CMK (cell line): ENCODE measurements around the gene CYTL1.
A peak's percentile ranks its signal among the peaks of the same experiment; 100 is the strongest.
"Not testable (repeated sequence)": the region's sequence is repeated elsewhere in the genome, so short reads cannot be mapped to it uniquely, and the experiment has no call there.

Experiments
- DNase-seq: peaks from one replicate; pipeline ENCODE4 v3.0.0-alpha.2; 2010; ENCODE audit warnings: low read depth

CYTL1 gene

DNA sequence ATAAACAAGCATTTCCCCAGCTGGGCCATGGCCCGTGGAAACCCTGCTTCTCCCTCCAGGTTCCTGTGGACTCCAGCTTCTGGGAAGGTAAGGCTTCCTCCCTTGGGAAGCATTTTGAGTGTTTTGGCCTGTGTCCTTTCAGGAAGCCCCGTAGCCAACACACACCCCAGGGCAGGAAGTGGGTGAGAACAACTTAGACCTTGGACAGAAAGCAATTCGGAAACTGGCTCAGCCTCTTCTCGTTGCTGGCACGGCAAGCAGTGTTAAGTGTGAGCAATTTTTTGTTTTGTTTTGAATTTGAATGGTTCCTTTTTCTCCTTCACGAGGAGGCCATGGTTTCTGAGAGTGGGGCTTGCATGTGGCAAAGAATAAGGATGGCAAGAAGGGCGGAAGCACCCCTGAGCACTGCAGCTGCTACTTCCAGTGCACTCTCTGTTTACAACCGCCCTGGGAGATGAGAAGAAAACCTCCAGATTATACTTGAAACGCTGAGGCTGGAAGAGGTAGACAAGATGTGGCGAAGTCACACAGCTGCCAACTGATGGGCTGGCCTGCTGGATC, 14.1 kb upstream of the CYTL1 start:
- no peak for DNase-seq

DNA sequence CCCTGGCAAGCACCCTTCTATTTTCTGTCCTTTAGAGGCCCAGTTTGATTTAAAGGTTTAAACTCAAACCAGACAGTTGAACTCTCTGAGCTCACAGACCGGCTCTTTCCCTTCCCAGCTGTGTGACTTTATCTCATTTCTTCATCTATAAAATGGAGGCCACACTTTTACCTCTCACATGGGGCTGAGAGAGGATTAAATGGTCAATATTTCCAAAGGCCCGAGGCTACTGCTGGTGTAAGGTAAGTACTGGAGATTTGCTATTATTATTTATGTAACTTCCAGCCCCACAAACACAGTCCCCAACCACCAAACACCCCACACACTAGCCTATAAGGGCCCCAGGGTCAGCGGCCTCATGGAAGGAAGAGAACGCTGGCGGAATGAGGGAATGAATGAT, 13.6 kb upstream of the CYTL1 start:
- DNase-seq, result no peak

DNA sequence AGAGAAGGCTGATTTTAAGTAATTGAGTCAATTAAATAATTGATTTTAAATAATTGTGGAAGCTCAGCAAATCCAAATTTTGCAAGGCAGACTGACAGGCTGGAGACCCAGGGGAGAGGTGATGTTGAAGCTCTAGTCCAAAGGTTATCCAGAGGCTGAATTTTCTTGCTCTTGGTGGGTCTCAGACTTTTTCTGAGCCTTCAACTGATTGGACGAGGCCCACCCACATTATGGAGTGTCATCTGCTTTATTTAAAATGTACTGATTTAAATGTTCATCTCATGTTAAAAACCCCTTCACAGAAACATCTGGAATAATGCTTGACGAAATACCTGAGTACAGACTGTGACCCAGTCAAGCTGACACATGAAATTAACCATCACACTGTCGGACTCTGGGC, 11.7 kb upstream of the CYTL1 start:
- no peak for DNase-seq

DNA sequence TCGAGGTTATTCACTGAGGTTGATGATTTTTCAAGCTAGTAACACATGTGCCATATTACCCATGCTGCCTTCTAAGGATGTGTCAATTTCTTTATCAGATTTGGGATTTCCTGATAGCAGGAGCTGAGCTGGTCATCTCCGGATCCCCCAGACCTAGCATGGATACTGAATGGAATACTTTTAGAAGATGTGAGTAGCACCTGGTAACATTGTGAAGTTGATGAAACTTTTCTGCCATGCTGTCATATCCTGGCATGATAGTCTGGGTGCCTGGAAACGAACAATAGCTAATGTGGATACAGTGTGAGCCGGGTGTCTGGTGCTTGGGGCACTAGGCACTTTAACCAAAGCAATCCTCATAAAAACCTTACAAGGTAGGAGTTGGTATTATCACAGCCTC, 11.0 kb upstream of the CYTL1 start:
- DNase-seq, result no peak

DNA sequence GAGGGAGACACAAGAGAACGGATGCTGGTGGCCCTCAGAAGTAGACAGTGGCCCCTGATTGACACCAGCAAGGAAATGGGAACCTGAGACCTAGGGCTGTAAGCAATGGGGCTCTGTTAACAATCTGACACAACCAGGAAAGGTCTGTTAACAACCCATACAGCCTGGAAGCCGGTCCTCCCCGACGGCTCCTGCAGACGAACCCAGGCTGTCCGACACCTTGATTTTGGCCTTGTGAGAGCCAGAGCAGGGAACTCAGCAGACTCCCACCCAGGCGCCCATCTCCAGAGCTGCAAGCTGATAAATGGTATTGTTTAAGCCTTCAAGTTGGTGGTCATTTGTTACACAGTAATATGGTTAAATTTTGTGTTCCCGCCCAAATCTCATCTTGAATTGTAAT, 10.2 kb upstream of the CYTL1 start:
- no peak for DNase-seq

DNA sequence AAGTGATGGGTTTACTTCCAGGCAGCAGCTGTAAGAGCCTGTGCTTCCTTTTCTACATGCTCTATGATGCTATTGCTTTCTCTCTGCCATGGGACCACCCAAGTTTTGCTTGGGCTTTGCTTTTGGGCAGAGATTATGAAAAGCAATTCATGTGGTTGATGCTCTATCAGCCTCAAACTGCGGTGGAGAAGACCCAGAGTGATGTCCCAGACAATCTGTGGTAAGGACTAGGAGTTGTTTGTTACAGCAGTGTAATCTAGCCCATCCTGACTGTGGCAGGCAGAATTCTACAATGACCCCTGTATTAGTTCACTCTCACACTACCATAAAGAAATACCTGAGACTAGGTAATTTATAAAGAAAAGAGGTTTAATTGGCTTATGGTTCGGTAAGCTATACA, 9.2 kb upstream of the CYTL1 start:
- DNase-seq, result no peak

DNA sequence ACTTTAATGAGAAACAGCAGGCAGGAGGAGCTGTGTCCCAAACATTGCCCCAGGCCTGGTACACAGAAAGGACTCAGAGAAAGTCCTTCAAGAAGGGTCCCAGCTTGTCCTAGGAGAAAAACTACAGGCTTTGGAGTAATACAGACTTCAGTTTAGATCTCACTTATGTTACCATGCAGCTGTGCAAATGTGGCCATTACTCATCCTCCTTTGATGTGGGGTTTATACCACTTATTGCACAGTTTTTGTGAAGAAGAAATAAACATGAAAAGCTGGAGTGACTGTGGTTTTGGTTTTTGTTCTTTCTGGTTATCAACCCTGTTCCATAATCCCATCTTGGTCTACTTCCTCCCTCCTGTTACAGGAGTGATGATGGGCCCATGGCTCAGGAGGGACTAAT, 8.1 kb upstream of the CYTL1 start:
- DNase-seq, result no peak

DNA sequence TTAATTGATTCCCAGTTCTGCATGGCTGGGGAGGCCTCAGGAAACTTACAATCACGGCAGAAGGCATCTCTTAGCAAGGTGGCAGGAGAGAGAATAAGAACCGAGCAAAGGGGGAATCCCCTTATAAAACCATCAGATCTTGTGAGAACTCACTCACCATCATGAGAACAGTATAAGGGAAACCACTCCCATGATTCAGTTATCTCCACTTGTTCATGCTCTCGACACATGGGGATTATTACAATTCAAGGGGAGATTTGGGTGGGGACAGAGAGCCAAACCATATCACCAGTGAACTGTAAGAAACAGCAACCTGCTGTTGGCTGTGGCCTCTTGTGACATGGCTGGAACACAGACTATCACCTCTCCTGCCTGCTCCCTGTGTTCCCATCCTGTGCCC, 7.1 kb upstream of the CYTL1 start:
- no peak for DNase-seq

DNA sequence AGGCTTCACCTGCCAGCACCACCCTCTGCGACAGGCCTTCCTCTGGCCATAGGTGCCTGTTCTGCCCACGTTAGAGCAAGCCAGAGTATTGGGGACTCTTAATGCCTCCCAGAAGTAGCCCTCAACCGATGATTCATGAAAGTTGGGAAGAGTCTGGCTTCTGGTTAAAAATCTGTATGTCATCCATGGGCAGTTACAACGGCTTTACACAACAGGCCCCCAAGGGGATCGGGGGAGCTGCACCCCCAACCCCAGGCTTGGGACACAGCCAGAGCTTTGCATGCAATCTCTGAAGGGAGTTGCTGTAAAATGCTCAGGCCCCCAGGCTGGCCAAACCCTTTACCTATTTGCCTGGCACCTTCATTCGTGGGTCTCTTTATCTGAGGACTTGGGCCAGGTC, 5.4 kb upstream of the CYTL1 start:
- no peak for DNase-seq

DNA sequence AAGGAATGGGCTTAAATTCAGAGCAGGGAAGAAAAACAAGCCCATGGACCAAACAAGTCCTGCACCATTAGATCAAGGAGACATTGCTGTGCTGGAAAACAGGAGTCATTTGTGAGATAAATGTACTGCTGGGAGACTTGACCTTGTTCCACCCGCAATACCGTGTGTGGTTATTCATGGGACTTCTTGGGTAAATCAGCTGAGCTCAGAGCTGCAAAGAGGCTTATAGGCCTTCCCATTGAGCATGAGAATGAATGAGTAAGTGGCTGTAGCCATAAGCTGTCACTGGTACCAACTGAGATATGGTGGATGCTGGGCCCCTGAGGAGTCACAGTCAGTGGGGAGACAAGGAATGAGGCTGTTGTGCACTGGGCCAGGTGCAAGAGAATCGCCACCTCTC, 2.3 kb upstream of the CYTL1 start:
- DNase-seq, result no peak

DNA sequence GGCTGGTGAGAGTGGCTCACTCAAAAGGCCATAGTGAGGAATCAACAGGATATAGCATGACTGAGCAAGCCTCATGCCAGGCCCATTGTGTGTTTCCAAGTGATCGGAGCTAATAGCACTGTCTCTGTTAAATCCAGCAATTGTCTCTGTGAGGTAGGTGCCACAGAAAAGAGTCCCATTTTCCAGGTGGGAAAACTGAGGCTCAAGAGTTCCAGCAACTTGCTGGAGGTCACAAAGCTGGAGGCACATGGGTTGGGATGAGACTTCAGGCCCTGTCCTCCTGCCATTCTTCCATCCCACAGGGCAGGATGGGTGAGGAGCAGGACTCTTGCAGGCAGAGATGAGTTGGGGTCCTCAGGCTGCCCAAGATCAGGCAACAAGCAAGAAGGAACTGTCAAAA, 1.1 kb upstream of the CYTL1 start:
- DNase-seq, result no peak

DNA sequence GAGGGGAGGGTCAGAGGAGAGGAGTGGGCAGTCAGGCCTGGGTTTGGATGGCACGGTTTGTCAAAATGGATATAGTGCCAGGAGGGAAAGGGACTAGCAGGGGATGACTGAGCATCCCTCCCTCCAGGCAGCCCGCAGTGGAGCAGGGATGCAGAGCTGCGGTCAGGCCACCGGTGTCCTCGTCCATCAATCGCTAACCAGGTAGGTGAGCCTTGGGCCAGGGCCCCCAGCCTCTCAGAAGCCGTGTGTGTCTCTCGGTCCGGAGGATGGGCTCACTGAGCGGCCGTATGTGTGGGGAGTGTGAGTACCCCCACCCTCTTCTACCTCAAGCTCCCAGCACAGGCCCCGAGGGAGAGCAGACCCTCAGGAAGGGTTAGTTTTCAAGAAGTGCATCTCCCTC, 538 bp upstream of the CYTL1 start:
- DNase-seq, result no peak

DNA sequence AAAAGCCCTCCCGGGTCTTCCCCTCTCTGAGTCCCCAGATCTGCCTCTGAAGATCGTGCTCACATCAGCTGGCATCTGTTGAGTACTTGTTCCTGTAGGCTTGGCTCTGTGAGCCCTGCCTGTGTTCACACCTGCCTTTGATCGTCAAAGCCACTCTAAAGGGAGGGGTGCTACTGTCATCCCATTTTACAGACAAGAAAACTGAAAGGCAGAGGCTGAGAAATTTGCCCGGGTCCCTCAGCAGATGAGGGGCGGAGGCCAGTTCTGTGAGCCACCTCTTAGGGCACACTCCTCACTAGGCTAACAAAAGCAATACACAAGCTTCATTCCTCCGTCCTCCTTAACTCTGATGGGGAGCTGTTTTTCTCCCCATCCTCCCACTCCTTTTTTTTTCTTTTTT, 655 bp downstream of the CYTL1 start:
- DNase-seq, result no peak

DNA sequence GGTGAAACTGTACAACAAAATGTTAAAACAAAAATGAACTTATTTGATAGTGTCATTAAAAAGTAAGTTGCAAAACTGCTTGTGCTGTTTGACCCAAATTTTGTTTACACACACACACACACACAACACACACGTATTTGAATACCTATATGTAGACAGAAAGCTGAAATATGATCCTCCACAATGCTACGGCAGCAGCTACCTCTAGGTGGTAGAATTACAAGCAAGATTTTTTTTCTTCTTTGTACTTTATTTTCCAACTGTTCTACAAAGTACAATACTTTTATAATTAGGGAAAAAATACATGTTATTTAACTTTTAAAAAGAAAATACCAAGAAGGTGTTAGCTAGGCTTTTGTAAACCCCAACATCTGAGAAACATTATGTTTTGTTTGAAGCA, 1.2 kb downstream of the CYTL1 start:
- DNase-seq, result no peak

DNA sequence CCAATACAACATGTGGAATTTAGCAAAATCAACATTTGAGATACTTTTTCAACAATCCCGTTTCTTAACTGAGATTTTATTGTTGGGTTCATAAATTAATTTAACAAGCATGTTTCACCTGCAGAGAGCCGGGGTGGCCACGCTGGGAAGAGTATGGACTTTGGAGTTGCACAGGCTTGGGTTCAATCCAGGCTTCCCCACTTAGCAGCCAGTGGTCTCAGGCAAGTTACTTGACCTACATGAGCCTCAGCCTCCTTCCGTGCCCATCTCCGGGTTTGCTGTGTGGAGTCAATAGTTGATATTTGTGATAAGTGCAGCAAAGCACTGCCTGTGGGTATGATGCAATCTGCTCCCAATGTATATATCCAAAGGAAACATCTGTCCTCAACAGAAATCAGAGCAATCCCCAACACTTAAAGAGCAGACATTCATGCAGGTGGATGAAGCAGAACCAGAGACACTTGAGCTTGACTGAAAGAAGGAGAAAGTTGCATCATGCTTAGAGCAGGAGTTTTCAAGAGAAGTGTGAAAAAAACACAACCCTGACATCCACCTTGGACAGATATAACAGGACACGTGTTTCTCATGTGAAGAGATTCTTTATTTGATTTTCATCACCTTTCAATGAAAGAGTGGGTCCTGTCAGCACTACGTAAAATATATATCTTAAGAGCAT, 5.1 kb downstream of the CYTL1 start:
- DNase-seq, result no peak

DNA sequence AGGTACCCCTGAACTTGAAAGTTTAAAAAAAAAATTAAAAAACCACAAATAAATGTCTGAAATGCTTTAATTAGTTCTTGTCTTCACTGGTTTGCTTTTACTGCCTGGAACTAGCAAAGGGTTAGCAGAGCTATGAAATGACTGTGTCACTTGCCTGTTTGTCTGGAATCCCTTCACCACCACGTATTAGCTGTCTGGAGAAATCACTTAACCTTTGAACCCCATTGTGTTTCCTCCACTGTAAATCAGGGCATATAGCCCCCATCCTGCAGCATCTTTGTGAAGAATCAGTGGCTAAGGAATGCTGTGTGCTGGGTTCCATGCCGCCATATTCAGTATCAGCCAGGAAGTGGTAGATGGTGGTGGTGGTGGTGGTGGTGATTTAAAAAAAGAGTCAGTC, 6.3 kb downstream of the CYTL1 start:
- no peak for DNase-seq

DNA sequence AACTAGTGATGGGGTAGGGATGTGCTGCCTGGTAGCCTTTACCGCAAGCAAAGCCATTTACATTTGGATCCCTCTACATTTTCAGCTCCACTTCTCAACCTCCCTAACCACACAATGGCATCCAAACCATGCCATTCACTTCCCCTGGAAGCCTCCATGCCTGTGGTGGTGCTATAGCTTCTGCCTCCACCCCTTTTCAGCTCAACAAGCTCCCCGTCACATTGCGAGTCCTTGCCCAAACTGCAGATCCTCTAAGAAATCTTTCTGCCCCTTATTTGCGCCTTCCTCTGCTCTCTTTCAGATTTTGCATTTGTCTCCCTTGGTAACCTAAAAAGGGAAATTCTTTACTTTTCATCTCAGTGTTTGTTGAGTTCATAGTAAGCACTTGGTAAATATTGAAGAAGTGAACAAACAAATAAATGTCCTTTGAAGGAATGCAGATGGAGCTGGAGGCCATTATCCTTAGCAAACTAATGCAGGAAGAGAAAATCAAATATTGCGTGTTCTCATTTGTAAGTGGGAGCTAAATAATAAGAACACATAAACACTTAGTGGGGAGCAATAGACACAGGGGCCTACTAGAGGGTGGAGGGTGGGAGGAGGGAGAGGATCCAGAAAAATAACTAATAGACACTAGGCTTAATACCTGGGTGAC, 6.9 kb downstream of the CYTL1 start:
- no peak for DNase-seq

DNA sequence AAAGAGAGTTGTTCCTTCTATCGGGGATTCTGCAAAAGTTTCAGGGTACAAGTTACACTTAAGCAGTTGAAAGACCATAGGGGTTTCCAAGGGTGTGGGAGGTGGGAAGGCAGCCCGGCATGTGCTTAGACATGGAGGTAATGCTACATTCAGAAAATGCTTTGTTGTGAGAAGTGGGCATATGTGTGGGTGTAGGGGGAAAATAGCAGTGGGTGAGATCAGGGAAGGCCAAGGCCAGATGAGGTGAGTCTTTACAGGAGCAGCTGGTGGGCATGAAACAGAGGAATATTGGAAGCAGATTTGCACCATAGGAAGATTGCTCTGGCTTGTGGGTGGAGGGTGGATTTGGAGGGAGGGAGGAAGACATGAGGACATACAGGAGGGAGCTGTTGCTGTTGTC, 8.3 kb downstream of the CYTL1 start:
- DNase-seq, result no peak

DNA sequence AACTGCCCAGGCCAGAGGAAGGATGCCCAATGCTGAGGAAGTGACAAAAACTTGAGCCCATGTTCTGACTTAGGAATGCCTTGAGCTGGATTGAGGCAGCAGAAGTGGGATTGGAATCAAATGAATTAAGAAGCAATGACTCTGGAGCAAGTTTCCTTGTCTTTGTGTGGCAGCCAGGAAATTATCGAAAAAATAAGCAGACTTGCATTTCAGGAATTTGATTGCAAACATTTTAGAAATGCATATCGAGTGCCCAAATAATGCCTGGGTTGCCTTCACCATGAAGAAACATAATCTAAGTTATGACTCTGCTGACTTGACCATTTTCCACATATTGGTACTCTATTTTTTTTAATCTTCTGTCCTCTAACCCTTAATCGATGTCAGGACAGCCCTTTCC, 9.5 kb downstream of the CYTL1 start:
- DNase-seq, result no peak

DNA sequence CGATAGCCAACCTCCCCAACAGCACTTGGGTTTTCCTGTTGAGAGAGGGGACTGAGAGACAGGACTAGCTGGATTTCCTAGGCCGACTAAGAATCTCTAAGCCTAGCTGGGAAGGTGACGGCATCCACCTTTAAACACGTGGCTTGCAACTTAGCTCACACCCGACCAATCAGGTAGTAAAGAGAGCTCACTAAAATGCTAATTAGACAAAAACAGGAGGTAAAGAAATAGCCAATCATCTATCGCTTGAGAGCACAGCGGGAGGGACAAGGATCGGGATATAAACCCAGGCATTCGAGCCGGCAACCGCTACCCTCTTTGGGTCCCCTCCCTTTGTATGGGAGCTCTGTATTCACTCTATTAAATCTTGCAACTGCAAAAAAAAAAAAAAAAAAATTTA, 12.3 kb downstream of the CYTL1 start:
- not testable (repeated sequence) for DNase-seq

DNA sequence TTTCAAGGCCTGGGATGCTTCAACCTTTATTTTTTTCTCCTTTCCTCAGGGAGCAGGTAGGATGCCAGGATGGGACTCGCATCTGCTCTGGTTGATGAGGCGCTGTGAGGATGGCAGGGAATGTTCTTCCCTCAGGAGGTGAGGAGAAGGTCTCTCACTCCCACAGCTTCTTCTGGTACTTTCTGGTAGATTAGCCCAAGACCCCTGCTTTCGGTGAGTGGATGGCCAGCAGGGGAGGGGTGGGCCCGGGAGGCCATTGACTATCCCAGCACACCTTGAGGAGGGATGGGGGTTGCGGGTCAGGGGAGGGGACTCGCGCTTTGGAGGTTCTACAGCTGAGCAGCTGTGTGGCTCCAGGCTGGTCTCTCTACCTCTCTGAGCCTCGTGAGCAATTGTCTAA, 14.8 kb downstream of the CYTL1 start:
- DNase-seq, result no peak

DNA sequence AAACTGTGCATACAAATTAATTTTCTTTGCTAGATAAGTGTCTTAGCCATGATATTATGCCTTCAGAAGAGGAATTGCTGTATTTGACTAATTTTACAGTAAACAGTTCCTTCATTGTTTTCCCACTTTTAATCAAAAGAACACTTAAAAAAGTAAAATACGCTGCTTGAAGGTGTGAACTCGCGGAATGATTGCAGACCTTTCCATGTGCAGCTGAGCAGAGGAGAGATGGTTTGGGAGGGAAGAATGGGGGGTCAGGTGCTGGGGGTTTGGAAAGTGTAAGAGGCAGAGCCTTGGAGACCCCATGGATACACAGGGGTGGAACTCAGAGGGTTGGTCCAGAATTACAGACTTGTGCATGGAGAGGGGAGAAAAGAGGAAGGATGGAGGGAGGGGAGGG, 15.3 kb downstream of the CYTL1 start:
- no peak for DNase-seq

DNA sequence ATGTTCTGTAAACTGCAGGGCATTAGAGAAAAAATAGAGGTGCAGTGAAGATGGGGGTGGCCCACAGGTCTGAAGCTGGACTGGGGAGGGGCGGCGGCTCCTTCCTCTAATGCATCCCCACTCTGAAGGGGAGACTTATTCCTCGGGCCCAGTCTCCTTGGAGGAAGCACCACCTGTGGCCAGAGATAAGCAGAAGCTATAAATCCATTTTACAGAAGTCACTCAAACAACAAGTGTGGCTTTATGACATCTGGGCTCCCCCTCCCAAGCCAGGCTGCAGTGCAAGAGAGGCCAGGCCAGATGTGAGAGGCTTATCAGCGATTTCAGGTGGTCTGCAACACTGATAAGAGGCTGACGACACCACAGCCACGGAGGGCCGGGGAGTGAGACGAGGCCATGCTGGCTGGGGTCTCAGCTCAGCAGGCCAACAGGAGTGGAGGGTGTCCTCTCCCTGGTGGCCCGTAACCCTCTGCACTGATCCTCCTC, 15.8 kb downstream of the CYTL1 start:
- DNase-seq, result peak; percentile 59

DNA sequence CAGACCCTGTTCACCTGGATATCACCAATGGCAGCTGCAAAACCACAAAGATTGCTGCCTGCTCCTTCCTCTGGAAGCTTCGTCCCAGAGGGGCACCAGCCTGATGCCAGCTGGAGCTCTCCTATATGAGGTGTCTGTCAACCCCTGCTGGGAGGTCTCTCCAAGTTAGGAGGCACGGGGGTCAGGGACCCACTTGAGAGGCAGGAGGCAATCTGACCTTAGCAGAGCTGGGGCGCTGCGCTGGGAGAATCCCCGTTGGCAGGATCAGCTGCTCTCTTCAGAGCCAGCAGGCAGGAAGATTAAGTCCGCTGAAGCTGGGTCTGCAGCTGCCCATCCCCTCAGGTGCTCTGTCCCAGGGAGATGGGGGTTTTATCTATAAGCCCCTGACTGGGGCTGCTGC, 17.6 kb downstream of the CYTL1 start:
- DNase-seq, result not testable (repeated sequence)
